ENCODE measurements around the gene ANO3.
"Not testable (repeated sequence)": the region's sequence is repeated elsewhere in the genome, so short reads cannot be mapped to it uniquely, and the experiment has no call there.

Gene ANO3

GRCh38 chr11:26297189-26297975 lies 34.5 kb upstream of the ANO3 start:
- H3K4me3 Mint-ChIP-seq, result no peak overlapping the region
- no peaks in the 10 kb centered on the region for H3K9me3 Mint-ChIP-seq
- no peak for DNase-seq
- no peak overlapping the region for H3K27ac Mint-ChIP-seq
- peak; percentile 61 for TF ChIP-seq CTCF (IDR thresholded peaks at IDR 0.05)
- H3K4me1 Mint-ChIP-seq, result no peaks in the 10 kb centered on the region
- peaks cover 4% of the 10 kb centered on the region for H3K27me3 Mint-ChIP-seq (ENCODE audit: low read depth, poor library complexity)
- no peaks in the 10 kb centered on the region for H3K36me3 Mint-ChIP-seq (ENCODE audit: low read depth)

DNA sequence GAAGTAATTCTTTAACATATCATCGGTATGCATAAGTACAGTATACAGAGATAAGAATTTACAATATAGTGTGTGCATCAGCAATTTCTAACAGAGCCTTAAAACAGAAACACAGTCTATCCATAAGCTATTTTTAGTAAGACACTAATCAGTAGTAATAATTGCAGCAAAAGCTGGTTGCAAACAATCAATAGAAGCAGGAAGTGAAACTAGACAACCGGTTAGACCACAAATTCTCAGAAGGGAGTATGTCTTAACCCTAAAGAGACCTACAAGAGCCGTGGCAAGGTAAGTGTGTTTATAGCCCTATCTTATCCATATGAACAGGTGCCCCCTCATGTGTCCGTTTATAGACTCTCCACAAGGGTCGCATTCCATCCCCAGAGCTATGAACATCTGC lies 15.6 kb upstream of the ANO3 start:
- not testable (repeated sequence) for H3K36me3 Mint-ChIP-seq (ENCODE audit: low read depth); H3K27me3 Mint-ChIP-seq (ENCODE audit: low read depth, poor library complexity); H3K4me1 Mint-ChIP-seq; H3K4me3 Mint-ChIP-seq; H3K9me3 Mint-ChIP-seq; H3K27ac Mint-ChIP-seq; DNase-seq

DNA sequence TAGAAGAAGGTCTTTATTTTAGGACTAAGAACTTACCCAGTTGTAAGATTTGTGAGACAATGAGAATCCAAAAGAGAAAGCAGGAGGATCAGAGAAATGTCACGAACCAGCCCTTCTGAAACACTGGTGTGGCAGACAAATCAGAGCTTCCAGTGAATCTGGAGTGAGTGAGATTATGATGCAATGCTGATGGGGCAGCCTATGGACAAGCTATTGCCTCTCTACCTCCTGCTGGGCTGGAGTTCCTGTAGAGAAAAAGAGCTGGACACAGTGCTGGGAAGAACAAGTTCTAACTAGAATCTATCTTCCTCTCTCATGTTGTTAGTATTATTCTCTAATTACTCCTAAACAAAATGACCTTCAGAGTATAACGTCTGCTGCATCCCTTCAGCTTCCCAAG lies 12.0 kb upstream of the ANO3 start:
- Mint-ChIP-seq H3K9me3 (no peaks in the 10 kb centered on the region), H3K4me3 (no peak overlapping the region), H3K4me1 (no peaks in the 10 kb centered on the region), H3K27ac (no peak overlapping the region), H3K36me3 (ENCODE audit: low read depth) (no peaks in the 10 kb centered on the region), H3K27me3 (ENCODE audit: low read depth, poor library complexity) (peaks cover 7% of the 10 kb centered on the region)
- no peak for DNase-seq
- no peak for TF ChIP-seq CTCF (IDR thresholded peaks at IDR 0.05)

DNA sequence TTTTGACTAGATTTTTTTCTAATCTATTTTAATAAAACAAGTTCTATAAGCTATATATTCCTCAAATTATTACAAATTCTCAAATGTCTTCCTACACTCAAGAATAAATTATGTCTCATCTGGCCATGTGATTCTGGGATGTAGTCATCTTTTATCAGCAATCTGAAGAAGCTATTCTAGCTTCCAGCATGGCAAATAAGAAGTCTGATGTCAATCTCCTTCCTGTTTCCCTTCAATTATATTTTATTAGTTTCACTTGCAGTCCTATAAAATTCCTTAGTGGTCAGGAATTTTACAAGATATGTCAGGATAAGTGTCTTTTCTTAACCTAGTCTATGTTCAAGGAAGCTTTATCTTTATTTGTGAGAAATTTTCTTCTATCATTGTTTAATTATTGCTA lies 10.4 kb upstream of the ANO3 start:
- no peak overlapping the region for H3K4me3 Mint-ChIP-seq
- H3K4me1 Mint-ChIP-seq, result no peaks in the 10 kb centered on the region
- no peak overlapping the region for H3K27ac Mint-ChIP-seq
- H3K9me3 Mint-ChIP-seq, result no peaks in the 10 kb centered on the region
- DNase-seq, result no peak
- TF ChIP-seq CTCF (IDR thresholded peaks at IDR 0.05), result no peak
- no peaks in the 10 kb centered on the region for H3K36me3 Mint-ChIP-seq (ENCODE audit: low read depth)
- H3K27me3 Mint-ChIP-seq (ENCODE audit: low read depth, poor library complexity), result peaks cover 7% of the 10 kb centered on the region

DNA sequence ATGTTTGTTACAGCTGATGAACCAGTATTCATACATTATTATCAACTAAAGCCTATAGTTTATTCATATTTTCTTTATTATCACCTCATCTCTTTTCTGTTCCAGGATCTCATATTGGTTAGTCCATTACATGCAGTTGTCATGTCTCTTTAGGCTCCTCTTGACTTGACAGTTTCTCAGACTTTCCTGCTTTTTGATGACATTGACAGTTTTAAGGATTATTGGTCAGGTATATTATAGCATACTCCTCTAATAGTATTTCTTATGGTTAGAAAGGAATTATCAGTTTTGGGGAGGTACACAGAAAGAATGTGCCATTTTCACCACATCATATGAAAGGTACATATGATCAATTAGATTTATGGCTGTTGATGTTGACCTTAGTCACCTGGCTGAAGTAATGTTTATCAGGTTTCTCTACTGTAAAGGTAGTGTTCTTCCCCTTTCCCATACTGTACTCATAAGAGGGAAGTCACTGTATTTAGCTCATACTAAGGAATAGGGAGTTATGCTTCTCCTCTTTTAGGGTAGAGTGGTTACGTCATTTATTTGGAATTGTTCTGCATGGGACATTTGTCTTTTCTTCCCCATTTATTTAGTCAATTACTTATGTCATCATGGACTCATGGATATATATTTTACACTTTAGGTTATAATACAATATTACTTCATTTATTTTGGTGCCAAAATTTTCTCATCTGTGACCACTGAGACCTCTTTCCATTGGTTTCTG lies 9.4 kb upstream of the ANO3 start:
- DNase-seq, result no peak
- TF ChIP-seq CTCF (IDR thresholded peaks at IDR 0.05), result no peak
- H3K27me3 Mint-ChIP-seq (ENCODE audit: low read depth, poor library complexity), result peaks cover 3% of the 10 kb centered on the region

DNA sequence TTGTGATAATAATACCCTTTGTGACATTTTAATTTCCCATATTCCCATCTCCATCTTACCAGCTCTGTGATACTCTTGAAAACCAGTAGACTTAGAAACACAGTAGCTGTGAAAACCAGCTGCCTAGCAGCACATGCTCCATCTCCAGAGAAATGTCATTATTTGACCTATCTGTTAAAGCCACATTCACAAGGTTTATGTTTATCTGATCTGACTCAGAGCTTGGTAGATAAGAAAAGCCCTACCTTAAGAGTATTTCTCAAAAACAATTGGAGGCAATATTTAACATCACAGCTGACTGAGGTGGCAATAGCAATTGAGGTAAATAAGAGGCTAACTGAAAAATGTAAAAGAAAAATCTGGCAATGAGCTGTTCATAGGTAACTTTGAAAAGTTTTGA lies 8.1 kb upstream of the ANO3 start:
- peaks cover 3% of the 10 kb centered on the region for H3K27me3 Mint-ChIP-seq (ENCODE audit: low read depth, poor library complexity)
- no peak overlapping the region for H3K4me3 Mint-ChIP-seq
- no peak for TF ChIP-seq CTCF (IDR thresholded peaks at IDR 0.05)
- H3K27ac Mint-ChIP-seq, result no peak overlapping the region
- H3K36me3 Mint-ChIP-seq (ENCODE audit: low read depth), result no peaks in the 10 kb centered on the region
- no peaks in the 10 kb centered on the region for H3K9me3 Mint-ChIP-seq
- no peak for DNase-seq
- H3K4me1 Mint-ChIP-seq, result peaks cover 4% of the 10 kb centered on the region

More for the DNA sequence above, 9.4 kb upstream of the ANO3 start:
- no peak overlapping the region for H3K27ac Mint-ChIP-seq
- H3K36me3 Mint-ChIP-seq (ENCODE audit: low read depth), result no peaks in the 10 kb centered on the region
- H3K4me1 Mint-ChIP-seq, result no peaks in the 10 kb centered on the region
- H3K4me3 Mint-ChIP-seq, result no peak overlapping the region
- H3K9me3 Mint-ChIP-seq, result no peaks in the 10 kb centered on the region
